Measurements from ENCODE around the gene STX11.

GRCh38 chr6:144155529-144155928 is 5.2 kb downstream of the STX11 start:
- no peak for TF ChIP-seq POLR2AphosphoS5 (IDR thresholded peaks at IDR 0.05; ENCODE audit: low read depth, low read length)
- TF ChIP-seq HDAC1 (CRISPR knock-in tag; IDR thresholded peaks at IDR 0.05) = no peak
- TF ChIP-seq CTCF (CRISPR knock-in tag; IDR thresholded peaks at IDR 0.05) = no peak
- no peak for TF ChIP-seq POLR2A (IDR thresholded peaks at IDR 0.05; ENCODE audit: insufficient read depth in 1 of 2, low read depth in 2 of 2, low read length in 2 of 2)
- TF ChIP-seq RAD21 (CRISPR knock-in tag; IDR thresholded peaks at IDR 0.05) = no peak
- TF ChIP-seq IKZF4 (CRISPR knock-in tag; IDR thresholded peaks at IDR 0.05; ENCODE audit: borderline replicate concordance, low read depth, not compliant biosample characterization) = no peak
- no peak for TF ChIP-seq ZNF3 (CRISPR knock-in tag; IDR thresholded peaks at IDR 0.05)
- no peak for TF ChIP-seq CCDC6 (CRISPR knock-in tag; IDR thresholded peaks at IDR 0.05)

Data from HepG2 (cell line).